ENCODE results near the gene GBA2.
A peak's percentile ranks its signal among the peaks of the same experiment; 100 is the strongest.

Gene GBA2

DNA sequence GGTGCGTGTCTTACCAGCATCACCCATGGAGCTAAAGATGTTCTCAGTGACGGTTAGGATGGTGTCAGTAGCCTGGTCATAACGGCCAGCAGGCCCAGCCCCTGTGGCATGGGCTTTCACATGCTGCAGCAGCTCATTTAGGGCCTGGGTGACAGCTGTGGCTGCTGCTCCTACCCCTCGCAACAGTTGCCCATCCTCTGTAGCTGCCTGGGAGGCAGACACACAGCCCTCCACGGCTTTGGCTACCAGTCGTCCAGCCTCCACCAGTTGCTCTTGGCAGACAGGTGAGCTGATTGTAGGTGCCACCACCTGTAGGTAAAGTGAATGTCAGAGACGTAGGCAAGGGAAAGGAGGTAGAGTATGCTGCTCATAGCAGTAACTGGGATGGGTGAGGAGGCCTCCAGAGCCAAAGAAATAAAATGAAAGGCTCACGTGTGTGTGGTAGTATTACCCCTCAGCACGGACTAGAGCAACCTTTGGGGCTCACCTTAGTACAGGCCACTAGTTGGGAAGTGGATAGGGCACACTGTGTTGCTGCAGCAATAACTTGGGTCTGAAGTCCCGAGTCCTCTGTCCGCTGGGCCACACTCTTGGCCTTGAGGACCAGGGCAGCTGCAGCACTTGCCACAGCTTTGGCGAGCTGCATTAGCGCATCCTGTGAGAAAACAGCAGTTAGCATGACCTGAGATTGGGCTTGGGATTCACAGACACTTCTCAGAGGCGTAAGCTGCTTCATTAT lies 31.7 kb downstream of the GBA2 start:
- no peak for DNase-seq (ENCODE audit: low read depth, low spot score)

DNA sequence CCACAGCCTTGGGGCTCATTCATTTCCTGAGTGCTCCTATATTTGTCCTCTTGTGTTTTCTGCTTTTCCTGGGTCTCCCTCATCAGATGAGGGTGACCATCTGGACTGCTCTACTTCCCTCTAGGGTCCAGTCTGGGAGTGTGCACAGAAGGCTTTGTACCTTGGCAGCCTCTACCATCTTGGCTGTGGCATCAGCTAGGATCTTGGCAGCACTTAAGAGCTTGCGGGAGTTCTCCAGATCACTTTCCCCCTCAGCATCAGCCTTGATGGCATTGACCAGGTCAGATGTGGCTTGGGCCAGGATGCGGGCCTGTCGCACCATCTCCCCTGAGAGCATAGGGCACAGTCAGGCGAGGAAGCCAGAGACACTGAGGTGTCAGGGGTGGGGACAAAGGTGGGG lies 32.8 kb downstream of the GBA2 start:
- DNase-seq (ENCODE audit: low read depth, low spot score), result no peak

DNA sequence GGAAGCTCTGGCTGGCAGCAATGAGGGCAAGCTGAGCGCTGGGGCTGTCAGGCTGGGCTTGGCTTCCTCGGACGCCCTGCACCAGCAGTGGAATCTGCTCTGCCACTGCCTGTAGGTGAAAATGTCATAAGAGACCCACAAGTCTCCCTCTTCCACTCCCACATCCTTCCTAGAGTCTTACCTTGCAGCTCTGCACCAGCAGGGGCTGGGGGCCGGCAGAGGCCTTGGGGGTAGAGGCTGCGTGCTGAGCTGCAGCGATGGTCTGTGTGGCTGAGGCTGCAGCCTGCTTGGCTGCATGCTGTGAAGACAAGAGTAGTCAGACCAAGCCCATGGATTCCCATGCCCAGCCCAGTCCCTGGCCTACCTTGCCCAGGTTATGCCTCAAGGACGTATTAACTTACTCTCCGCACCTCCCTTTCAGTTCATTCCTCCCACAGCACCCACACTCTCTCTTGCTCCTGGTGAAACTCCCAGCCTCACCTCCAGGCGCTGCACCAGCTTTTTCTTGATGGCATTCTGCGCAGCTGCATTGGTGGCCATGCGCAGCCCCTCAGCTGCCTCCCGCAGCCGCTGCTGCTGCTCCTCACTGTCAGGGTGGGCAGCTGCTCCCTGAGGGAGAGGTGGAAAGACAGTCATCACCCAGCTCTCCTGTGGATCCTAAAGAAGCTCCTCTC lies 34.3 kb downstream of the GBA2 start:
- no peak for DNase-seq (ENCODE audit: low read depth, low spot score)

DNA sequence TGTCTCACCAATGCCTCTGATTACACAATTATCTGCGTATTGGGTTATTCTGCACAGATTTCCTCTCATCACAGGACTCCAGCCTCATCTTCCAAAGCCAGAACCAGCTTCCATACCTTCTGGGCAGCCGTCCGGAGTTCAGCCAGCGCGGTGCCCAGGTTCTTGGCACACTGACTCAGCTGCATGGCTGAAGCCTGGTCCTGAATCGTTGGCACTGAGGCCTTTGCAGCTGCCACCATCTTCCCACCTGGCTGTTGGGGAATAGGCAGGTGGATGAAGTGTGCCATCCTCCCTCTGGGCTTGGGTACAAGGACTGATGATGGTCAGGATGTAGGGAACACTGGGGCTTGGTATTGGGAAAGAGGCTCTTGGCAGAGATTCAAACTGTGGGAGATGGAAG lies 34.9 kb downstream of the GBA2 start:
- DNase-seq (ENCODE audit: low read depth, low spot score), result no peak

DNA sequence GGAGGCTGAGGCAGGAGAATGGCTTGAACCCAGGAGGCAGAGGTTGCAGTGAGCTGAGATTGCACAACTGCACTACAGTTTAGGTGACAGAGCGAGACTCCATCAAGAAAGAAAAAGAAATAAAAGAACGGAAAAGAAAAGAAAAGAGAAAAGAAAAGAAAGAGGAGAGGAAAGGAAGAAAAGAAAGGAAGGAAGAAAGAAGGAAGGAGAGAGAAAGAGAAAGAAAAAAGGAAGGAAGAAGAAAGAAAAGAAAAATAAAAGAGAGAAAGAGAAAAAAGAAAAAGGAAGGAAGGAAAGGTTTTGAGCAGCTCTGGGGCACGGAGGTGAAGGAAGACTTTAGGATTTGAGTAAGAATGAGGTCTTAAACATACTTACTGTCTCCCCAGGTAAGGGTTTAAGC lies 35.5 kb downstream of the GBA2 start:
- DNase-seq (ENCODE audit: low read depth, low spot score), result no peak

DNA sequence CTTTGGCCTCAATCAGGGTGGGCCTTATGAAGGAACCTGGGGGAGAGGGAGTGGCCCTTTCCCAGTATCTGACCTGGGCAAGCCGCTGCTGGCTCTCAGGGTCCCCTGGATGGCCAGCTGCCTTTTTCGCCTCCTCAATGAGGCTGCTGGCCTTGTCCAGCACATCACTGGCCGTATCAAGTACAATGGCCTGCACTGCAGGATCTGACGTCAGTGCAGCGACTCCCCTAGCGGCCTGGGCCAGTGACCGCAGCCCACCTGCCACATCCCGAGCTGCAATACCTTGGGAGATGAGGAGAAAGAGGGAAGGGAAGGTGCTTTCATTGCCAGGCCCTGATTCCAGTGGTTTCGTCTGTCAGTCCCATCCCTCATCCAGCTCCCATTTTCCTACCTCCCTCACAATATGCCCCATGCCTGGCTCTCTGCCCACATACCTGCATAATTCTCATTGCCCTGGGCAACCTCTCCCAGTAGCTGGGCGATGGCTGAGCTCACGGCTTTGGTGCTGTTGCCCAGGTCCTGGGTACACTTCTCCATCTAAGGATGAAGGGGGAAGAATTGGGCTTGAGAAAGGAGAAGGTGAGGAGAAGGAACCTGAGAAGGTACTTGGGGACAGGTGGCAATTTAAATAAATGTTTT lies 36.1 kb downstream of the GBA2 start:
- no peak for DNase-seq (ENCODE audit: low read depth, low spot score)

DNA sequence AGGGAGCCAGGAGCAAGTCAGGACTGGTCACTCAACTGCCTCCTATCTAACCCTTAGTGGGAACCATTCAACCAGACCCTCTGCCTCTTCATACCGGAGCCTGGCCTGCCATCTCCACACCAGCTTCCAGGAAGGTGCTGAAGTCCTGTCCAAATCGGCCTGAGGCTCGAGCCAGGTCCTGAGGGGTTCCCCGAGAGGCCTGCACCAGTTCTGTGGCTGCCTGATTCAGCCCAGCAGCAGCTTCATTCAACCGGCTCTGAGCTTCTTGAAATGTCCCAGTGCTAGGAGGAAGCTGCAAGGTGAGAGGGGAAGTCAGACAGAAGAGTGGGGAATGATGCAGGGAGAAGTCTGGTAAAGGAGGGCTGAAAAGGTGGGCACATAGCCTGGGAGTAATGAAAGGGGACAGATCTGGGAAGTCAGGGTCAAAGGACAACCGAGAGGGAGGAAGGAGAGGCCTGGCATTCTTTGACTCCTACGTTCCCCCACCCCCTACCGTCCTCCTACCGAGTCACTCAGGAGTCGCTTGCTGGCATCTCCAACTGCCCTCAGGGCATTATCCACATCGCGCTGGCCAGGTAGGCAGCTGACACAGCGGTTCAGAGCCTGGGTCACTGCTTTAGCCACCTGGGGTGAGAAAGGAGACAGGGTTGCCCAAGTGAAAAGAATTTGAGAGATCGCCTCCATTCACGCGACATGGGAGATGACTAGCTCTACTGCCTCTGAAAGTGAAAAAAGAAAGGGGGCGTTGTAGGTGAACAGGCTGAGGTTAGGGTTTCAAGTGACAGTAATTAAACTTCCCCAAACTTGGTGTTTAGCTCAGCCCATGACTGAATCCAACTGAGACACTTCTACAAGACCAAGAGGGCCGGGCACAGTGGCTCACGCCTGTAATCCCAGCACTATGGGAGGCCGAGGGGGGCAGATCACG lies 37.3 kb downstream of the GBA2 start:
- DNase-seq (ENCODE audit: low read depth, low spot score), result no peak

DNA sequence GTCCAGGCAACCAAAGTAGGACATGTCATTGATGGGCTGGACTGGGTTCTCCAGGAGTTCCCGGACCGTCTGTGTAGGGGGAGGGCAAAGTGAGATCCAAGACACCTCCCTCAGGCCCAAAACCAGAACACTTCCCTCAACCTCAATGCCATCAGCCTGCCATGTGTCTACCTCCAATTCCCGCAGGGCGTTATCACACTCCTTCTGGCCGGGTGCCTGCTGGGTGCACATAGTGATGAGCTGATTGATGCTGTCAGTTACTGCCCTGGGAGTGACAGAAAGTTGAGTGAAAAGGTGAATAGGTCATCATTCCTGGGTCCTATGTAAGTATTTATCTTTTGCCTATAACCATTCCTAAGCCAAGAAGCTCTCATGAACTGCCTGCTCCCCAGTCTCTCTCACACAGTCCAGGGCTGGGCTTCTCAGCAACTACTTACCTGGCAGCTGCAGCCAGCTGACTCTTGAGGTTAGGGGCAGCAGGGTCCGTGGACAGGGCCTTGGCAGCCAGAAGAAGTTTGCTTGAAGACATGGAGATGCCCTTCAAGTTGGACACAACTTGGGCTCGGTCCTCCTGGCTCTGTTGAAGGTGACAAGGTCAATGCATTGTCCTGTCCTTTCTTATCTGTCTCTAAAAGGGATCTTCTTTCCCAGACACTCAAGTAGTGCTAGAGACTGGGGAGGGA lies 38.1 kb downstream of the GBA2 start:
- no peak for DNase-seq (ENCODE audit: low read depth, low spot score)

DNA sequence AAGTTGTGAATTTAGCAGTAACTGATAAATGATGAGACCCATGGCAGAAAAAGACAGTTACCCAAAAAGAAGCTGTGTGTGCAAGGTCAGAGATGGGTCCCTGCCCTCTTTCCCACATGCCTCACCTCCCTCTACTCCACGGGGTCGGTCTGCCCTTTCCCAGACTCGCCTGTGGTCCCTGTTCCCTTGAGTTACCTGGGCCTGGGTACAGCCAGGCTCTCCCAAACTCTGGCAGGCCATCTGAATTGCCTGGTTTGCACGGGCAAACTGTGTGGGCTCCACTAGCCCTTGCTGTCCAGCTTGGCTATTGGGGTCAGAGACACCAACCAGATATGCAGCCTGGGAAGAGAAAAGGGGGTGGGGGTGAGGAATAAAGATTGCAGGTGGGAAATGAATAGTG lies 40.9 kb downstream of the GBA2 start:
- no peak for DNase-seq (ENCODE audit: low read depth, low spot score)

DNA sequence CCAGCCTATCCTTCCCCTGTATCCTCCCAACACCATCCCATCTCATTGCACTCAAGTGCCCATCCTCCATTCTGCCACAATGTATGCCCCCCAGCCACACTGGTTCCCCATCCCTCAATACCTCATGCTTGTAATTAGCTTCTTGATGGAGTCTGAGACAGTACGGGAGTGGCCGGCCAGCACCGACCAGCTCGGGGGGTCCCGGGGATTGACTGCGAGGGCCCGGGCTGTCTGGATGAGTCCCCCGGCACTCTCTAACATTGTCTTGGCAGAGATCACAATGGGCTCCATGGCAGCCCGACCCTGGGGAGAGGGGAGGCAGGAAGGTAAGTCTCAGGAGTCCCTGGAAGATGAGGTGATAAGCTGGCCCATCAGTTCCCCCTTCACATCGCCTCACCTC lies 42.1 kb downstream of the GBA2 start:
- no peak for DNase-seq (ENCODE audit: low read depth, low spot score)

DNA sequence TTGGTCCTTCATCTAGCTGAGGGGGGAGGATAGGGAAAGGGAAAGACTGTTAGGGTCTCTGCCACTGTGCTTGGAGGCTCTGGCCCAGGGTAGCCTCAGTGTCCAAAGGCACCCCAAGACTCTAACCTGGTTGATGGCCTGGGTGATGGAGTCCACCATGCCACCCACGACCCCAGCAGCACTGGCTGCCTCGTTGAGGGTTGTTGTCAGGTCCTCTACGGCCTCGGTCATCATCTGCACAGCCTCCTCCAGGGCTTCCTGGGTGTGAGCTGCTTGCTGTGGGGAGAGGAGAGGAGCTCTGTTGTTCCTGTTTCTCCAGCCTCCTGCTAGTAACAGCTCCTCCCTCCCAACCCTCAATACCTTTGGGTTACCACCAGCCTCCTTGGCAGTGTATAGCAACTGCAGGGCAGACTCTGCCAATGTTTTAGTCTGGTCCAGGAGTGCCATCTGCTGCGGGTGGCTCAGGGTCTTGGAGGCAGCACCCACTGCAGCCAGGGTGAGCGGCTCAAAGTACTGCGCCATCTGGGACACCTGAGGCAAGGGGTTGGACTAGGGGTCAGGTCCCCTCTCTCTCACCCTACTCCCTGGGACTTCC lies 43.1 kb downstream of the GBA2 start:
- no peak for DNase-seq (ENCODE audit: low read depth, low spot score)

DNA sequence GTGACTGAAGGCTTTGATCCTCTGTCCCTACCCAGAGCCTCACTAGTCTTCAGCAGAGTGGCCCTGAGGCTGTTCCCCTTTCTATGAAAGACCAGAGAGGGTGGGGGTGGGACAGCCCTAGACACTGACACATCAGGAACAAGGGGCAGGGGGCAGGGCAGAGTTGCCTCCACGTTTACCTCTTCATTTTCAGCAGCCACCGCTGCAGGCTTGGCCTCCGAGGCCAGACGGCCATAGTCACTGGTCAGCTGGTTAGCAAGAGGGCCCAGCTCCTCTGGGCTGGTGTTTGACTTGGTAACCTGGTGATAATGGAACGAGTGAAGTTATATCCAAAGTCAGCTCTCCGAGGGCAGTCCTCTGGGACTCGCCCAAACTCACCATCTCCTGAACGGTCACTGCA lies 43.7 kb downstream of the GBA2 start:
- no peak for DNase-seq (ENCODE audit: low read depth, low spot score)

DNA sequence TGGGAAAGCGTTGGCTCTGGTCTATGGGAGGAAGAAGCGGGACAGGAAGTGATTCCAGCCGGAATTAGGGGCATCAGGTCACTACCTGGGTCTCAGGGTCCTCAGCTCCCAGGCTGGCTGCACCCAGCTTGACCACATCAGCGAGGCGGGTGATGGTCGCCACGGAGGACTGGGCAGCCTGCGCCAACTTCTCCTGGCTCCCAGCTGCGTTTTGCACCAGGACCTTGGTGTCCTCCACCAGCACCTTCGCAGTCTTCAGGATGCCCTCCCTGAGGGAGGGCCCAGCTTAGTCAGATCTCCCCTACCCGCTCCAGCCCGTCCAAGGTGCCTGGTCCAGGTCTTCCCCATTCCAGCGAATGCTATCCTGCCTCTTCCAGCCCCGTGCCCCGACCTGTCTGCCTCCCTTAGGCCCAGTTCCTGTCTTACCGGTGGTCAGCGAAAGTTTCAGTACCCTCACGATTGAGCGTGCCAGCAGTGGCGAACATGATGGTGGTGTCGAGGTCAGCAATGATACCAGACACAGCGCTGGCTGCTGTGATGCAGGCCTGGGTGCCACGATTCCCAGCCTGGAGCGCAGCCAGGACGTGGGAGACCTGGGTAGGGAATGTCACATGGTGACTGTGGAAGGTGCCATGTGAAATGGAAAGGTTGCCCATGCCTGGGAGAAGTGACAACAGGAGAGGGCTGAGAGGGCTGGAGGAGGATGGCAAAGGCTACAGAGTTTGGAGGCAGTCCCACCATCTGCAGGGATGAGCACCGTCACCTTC lies 44.9 kb downstream of the GBA2 start:
- DNase-seq (ENCODE audit: low read depth, low spot score), result no peak

DNA sequence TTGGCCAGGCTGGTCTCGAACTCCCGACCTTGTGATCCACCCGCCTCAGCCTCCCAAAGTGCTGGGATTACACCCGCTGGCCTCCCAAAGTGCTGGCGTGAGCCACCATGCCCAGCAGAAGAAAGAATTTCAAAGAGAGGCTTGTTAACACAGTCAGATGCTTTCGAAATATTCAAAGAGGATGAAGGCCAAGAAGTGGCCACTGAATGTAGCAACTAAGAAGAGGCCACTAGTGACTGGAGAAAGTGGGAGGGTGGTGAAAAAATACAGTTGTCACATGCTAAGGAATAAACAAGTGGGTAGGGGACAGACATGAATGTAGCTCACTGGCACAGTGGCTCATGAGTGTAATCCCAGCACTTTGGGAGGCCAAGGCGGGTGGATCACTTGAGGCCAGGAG lies 46.3 kb downstream of the GBA2 start:
- DNase-seq (ENCODE audit: low read depth, low spot score), result no peak

DNA sequence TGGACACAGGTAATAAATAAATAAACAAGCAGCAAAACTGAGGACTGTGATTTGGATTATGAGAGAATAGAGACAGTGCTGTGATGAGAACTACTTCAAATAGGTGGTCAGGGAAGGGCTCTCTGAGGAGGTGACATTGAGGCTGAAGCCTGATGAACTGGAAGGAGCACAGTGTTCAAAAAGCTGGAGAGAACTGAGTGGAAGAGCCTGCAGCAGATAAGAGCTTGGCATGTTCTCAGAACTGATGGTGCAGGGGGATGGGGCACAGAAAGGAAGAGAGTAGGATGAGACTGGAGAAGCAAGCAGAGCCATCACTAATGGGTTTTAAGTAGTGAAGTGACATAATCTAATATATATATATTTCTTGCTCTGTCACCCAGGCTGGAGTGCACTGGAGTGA lies 48.1 kb downstream of the GBA2 start:
- DNase-seq (ENCODE audit: low read depth, low spot score), result no peak

DNA sequence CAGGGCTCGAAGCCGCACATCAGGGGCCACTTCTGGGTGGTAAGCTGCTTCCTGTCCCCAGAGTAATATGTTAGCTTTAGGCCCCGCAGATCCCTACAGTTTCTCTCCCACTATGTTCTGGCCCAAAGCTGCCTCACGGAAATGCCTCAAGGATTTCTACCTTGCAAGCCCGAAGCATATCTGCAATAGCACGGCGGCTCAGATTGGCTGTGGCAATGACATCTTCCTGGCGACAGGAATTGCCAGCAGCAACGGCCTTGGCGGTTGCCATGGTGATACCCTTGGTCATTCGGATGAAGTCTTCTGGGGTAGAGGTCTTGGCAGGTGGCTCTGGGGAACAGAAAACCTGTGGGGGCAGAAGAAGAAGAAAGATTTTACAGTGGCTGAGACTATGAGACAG lies 49.0 kb downstream of the GBA2 start:
- no peak for DNase-seq (ENCODE audit: low read depth, low spot score)

DNA sequence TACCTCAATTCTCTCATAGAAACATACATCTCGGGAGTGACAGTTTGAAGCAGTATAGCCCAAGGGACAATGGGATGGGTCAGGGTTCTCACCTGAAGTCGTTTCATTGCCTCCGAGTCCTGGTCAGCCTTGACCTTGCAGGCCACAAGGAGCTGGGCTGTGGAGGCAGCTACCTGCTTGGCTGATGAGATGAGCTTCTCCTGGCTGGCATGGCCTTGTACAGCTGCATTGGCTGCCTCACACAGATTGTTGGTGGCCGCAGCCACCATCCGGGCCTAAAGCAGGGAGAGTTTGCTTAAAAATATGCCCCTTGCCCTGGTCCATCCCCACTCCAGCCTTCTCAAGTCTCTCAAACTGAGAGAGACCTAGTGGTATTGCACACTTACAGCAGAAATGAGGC lies 50.8 kb downstream of the GBA2 start:
- no peak for DNase-seq (ENCODE audit: low read depth, low spot score)

DNA sequence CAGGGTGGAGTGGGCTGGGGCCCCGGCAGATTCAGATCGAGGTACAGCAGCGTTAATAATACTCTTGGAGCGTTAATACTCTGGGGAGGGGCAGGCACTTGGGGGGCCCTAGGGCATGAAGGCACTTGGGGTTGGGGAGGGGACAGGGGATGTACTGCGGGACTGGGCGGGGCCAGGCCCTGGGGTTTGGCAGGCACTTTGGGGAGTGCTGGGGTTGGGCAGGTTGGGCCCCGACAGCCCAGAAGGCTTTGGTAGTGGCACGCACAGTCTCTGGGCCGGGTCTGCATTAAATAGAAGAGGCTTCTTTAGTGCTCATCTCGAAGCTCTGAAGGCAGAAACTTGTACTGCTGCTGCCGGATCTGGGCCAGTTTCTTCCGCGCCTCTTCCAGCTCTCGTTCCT lies 51.5 kb downstream of the GBA2 start:
- no peak for DNase-seq (ENCODE audit: low read depth, low spot score)

DNA sequence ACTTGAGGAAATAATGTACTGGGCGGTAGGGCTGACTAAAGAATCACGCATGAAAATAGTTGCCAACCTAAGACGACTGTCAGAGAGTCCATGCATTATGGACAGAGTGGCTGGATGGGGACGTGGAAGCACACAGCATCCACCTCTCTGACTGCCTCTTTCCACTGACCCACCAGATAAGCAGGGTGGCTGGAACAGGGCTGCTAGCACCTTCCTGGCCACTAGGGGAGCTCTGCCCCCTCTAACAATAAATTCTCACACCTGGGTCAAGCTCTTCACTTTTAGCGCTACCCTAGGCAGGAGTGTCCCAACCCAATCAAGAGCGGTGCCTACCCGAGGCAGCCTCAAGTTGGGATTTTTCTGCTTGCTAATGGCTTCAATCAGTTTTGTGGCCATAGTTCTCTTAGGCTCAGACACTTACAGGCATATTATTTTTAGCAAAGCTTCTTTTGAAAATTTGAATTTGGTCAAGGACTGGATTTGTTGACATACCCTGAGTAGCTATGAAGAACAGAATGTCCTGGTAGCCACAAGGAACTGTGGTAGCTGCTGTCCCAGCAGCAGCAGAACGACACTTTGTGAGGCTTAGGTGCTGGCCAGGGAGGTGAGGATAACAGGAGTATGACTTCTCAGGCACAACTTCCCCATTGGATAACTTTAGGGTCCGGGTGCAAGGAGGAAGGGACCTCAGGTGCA lies 52.4 kb downstream of the GBA2 start:
- peak; percentile 20 for DNase-seq (ENCODE audit: low read depth, low spot score)

DNA sequence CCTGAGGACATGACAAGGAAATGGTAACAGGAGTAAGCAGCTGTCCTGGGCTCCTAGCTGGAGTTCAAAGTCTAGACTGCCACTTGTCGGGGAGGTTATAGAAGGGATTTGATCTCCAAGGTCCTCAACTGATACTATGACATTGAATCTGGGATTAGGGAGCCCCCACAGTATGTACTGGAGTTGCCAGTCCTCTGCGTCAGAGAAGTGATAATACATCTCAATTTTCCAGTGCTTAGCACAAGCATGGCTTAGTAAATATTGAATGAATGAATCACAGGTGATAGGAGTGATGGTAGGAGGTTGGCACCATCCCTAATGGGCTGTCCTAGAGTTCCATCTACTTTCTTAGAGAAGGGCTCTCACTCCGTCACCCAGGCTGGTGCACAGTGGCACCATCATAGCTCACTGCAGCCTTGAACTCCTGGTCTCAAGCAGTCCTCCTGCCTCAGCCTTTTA lies 53.1 kb downstream of the GBA2 start:
- no peak for DNase-seq (ENCODE audit: low read depth, low spot score)

All from activated naive CD8-positive, alpha-beta T cell treated with anti-CD3 and anti-CD28 coated beads, Interleukin-2, amount 50 U/mL, for 16 hours (primary cell).